Omental fat pad (tissue), 4 donors: Measurements from ENCODE around the gene SLC2A13. TPM values are rescaled to one million over a fixed set of nuclear protein-coding genes. Genes with fewer than 3 reads are reported as not detected.

Source experiments
- ATAC-seq: fragments of 150-250 bp; one replicate; pipeline ENCODE4 v1.9.1; 2016; ENCODE audit warnings: mild to moderate bottlenecking, moderate library complexity; ENCODE audit not compliant: low FRiP score
- DNase-seq: peaks from one replicate; pipeline ENCODE4 v3.0.0-alpha.2; 2019; ENCODE audit warnings: low spot score
- total RNA-seq, 4 donors: library from RNA; depleted of rRNA; stranded (reverse); fragments of >200 nt; gene quantifications; one replicate each; pipeline ENCODE4 v1.1.0, GENCODE V29; 2016
- TF ChIP-seq, protein P1 (sequence below), 3 donors: fragments of 450-650 bp; IDR thresholded peaks; one replicate each; pipeline ENCODE4 v1.5.1; 2016 to 2017; ENCODE audit warnings: antibody characterized with exemption in 3 of 3, mild to moderate bottlenecking in 3 of 3, moderate library complexity in 2 of 3

The SLC2A13 gene
- total RNA-seq, 4 donors from 2014 or later, result 11.6 to 25.9 (median 15.6) TPM

DNA sequence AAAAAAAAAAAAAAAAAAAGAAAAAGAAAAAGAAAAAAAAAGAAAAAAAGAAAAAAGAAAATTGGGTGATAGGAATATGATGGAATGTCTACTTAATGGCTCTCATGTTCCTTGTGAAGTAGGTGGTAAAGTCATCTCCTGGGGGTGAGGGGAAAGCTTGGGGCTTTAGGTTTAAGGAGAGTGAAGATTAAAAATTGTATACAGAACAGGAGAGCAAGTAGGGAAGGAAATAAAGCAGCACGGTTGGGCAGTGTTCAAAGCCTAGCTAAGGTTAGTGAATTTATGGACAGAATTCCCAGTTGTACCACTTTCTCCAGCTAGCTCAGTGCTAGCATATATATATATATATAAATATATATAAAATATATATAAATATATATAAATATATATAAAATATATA is 40.0 kb upstream of the SLC2A13 start:
- DNase-seq (no peak), ATAC-seq (no peak)
- TF ChIP-seq, protein P1, sequence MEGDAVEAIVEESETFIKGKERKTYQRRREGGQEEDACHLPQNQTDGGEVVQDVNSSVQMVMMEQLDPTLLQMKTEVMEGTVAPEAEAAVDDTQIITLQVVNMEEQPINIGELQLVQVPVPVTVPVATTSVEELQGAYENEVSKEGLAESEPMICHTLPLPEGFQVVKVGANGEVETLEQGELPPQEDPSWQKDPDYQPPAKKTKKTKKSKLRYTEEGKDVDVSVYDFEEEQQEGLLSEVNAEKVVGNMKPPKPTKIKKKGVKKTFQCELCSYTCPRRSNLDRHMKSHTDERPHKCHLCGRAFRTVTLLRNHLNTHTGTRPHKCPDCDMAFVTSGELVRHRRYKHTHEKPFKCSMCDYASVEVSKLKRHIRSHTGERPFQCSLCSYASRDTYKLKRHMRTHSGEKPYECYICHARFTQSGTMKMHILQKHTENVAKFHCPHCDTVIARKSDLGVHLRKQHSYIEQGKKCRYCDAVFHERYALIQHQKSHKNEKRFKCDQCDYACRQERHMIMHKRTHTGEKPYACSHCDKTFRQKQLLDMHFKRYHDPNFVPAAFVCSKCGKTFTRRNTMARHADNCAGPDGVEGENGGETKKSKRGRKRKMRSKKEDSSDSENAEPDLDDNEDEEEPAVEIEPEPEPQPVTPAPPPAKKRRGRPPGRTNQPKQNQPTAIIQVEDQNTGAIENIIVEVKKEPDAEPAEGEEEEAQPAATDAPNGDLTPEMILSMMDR (IDR thresholded peaks at IDR 0.05), result no peak

DNA sequence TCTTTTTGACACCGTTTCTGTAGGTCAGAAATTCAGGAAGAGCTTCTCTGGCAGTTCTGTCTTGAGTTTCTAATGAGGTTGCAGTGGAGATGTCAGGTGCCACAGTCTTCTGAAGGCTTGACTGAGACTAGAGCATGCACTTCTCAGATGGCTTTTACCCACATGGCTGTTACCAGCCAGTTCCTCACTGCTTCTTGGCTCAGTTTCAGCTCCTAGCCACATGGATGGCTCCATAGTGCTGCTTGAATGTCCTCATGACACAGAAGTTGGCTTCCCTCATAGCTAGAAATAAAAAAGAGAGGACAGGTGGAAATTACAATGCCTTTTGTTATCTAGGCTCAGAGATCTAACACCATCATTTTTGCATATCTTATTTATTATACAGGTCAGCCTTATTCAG is 38.1 kb upstream of the SLC2A13 start:
- TF ChIP-seq, protein P1 (IDR thresholded peaks at IDR 0.05), result no peak
- no peak for ATAC-seq
- no peak for DNase-seq

DNA sequence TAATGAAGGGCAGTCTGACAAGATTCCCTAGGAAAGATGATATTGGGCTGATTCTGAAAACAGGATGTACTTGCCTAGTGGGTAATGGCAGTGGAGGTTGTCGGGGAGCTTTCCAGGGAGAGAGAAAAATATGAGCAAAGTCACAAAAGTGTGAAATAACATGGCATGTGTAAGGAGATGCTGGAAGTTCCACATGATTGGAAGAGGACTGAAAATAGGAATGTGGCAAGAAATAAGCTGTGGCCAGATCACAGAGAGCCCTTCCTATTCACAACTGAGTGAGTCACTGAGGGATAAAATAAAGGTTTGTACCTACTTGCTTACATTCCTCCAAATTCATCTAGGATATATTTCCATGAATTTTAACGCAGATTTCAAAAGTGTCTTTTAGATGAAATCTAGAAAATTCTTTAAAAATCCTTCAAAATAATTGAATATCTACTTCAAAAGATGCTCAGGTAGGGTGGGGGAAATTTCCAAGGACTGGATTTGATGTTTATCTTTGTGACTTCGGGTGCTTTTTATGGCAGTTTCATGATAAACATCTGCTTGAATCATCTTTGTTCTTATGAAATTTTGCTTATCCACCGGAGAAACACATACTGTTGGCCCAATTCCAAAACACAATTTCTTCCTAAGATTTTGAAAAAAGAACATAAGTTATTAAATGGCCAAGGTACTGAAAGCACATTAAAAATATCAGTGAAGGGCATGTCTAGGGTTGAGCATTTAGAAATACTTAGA is 36.3 kb upstream of the SLC2A13 start:
- no peak for ATAC-seq
- no peak for DNase-seq
- TF ChIP-seq, protein P1 (IDR thresholded peaks at IDR 0.05), result no peak

DNA sequence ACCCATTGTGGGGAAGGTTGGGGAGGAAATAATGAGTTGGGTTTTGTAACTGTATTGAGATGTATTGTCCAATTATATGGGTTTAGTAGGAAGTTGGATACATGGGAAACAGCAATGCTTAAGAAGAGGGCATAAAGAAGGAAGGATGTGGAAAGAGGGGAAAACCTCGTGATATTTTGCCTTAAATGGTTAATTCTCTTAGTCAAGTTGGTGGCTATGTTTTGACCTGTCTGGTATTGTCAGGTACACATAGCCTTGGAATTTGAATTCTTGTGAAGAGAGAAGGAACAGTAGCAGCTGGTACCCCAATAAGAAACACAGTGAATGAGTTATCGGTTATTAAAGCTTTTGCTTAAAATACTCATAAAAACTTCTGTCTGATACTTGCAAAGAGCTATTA is 32.6 kb upstream of the SLC2A13 start:
- TF ChIP-seq, protein P1 (IDR thresholded peaks at IDR 0.05), result no peak
- DNase-seq, result no peak
- ATAC-seq, result no peak

DNA sequence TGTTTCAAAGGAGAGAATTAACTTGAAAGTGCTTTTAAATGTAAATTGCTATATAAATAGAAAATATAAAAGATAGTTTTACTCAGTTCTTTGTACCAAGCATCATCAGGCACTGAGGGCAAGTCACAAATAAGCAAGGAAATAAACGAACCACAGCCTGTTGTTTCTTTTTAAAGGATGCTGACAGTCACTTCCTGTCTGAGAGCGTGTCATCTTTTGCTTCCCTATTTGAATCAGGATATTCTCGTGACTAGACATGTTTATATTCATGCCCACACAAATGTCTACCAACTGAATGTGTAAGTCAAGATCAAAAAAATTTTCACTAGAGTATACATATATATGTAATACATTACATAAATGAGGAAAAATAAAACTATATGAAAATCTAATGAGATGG is 31.4 kb upstream of the SLC2A13 start:
- ATAC-seq (no peak), DNase-seq (no peak)
- TF ChIP-seq, protein P1 (IDR thresholded peaks at IDR 0.05), result no peak

DNA sequence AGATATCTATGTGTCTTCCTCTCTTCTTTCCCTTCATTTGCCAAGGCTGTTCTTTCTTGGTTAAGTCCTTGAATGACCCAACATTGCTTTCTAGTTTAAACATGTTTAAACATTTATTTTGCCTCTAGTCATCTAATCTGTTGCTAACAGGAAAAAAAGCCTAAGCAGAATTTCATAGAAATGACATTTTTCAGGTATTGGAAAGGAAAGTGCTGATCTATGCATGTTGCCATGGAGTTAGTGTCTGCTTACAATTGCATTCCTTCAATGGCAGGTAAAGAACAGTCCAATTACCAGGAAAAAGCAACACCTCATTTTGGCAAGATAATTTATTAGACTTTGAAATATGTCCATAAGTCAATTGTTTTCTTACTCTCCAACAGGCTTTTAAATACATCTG is 21.5 kb upstream of the SLC2A13 start:
- DNase-seq, result no peak
- no peak for ATAC-seq
- TF ChIP-seq, protein P1 (IDR thresholded peaks at IDR 0.05), result no peak

DNA sequence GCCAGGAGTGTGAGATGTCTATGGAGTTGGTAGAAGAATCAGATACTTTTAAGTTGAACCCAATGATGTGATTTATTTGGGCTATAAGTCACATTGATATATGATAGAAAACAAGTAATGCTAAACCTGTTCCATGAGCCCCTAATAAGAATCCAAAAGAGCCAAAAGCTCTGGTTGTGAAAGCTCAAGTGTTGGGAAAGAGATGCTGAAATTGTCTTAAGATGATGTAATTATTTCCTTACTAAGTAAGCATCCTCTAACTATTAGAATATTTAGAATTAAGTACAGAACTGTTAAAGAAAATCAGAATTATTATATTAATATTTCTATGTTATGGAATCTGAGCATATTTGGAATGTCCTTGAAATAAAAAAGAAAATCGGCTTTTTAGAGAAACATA is 17.6 kb upstream of the SLC2A13 start:
- ATAC-seq (no peak), DNase-seq (no peak)
- TF ChIP-seq, protein P1 (IDR thresholded peaks at IDR 0.05), result no peak
